ENCODE data around the gene SLC22A4. TPM values are rescaled to one million over a fixed set of nuclear protein-coding genes. Genes with fewer than 3 reads are reported as not detected.

SLC22A4 gene
- total RNA-seq, 1 donor from 2014 or later, result 8.5 TPM

- Histone ChIP-seq H3K4me1 (peaks cover 7% of the 10 kb centered on the region), H3K27ac (no peak overlapping the region), H3K9me3 (no peaks in the 10 kb centered on the region), H3K36me3 (no peaks in the 10 kb centered on the region), H3K4me3 (no peak overlapping the region), H3K27me3 (ENCODE audit: low read depth) (no peaks in the 10 kb centered on the region)
- intact Hi-C loops (cut with DNase I), result no loop called here
- DNase-seq (no peak), ATAC-seq (no peak)
- no peak for TF ChIP-seq CTCF (IDR thresholded peaks at IDR 0.05)
These were observed 18.6 kb upstream of the SLC22A4 start for GRCh38 chr5:132275367-132276220.

DNA sequence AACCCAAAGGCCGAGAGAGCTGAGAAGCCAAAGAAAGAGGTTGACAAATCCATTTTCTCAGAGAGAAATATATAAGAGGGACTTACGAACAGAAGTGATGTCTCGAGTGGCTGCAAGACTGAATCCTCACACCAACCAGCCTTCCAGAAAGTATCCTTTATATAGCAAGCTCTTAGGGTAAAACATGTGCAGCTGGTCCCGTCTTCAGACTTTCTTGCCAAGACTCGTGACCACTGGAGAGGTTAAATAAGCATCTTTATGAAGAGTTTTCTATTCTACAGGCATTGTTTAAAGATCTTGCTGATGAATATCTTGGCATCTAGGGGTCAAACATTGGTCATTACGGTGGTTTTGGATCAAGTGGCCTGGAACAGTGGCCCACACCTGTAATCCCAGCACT is 16.9 kb upstream of the SLC22A4 start:
- H3K27me3 ChIP-seq (ENCODE audit: low read depth), result no peaks in the 10 kb centered on the region
- H3K4me3 ChIP-seq, result no peak overlapping the region
- H3K27ac ChIP-seq, result no peak overlapping the region
- H3K9me3 ChIP-seq, result no peaks in the 10 kb centered on the region
- intact Hi-C loops (cut with DNase I), result no loop called here
- peaks cover 7% of the 10 kb centered on the region for H3K4me1 ChIP-seq
- no peak for ATAC-seq
- DNase-seq, result no peak
- no peaks in the 10 kb centered on the region for H3K36me3 ChIP-seq
- TF ChIP-seq CTCF (IDR thresholded peaks at IDR 0.05), result no peak

DNA sequence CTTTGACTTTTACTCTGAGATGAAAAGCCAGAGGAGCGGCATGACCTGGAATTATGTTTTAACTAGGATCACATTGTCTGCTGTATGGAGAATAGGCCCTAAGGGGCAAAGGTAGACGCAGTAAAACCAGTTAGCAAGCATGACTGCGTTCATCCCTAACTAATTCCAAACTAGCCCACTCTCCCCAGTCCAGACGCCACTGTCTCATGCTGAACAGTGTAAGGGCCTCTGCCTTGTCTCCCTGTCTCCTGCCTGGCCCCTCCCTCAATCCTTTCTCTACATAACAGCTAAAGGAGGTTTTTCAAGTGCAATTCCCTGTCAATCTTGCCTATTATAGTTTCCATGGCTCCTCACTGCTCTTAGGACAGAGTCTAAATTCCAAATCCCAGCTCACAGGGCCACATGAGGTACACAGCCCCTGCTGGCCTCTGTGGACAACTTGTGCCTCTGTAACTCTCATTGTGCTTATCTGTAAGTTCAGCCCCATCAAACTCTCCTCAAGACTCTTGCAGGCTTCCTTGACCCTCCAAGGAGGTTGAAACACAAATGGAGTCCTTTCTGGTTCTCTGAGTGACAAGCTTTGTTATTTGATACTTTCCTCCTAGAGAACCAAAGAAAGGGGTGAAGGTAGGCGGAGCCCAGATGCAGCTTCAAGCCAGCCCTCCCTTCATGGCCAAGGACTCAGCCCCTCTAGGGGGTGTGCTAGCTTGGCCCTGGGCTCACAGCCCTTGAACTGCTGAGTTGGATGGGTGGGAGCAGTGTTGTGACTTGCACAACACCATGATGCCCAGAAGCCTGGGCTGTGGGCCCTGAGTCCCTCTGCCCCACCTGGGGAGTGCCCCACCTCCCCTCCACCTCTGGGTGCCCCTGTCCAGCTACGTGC is 16.0 kb upstream of the SLC22A4 start:
- DNase-seq, result no peak

DNA sequence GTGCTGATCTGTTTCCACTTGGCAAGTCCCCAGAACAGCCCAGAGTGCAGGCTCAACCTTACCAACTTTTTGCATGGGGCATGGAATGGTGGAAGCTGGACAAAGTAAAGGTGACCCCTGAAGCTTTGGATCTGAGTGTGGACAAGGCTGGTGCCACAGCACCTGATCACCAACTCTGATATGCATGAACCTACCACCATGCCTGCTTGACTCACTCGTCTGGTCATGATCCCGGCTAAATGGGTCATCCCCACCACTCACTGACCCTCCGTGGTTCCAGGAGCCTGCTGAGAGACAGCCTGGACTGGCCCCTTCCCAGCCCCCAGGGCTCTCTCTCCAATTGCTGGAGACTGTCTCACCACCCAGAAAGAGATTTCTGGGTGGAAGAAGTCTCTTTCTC is 14.4 kb upstream of the SLC22A4 start:
- no peaks in the 10 kb centered on the region for H3K36me3 ChIP-seq
- intact Hi-C loops (cut with DNase I), result no loop called here
- no peak overlapping the region for H3K27ac ChIP-seq
- H3K4me1 ChIP-seq, result no peaks in the 10 kb centered on the region
- DNase-seq, result no peak
- ATAC-seq, result no peak
- no peaks in the 10 kb centered on the region for H3K27me3 ChIP-seq (ENCODE audit: low read depth)
- no peak overlapping the region for H3K4me3 ChIP-seq
- TF ChIP-seq CTCF (IDR thresholded peaks at IDR 0.05), result no peak
- no peaks in the 10 kb centered on the region for H3K9me3 ChIP-seq

More for the DNA sequence above, 16.0 kb upstream of the SLC22A4 start:
- H3K27me3 ChIP-seq (ENCODE audit: low read depth), result no peaks in the 10 kb centered on the region
- TF ChIP-seq CTCF (IDR thresholded peaks at IDR 0.05), result no peak
- H3K27ac ChIP-seq, result no peak overlapping the region
- ATAC-seq, result no peak
- H3K9me3 ChIP-seq, result no peaks in the 10 kb centered on the region
- H3K4me1 ChIP-seq, result peaks cover under 1% of the 10 kb centered on the region
- no peak overlapping the region for H3K4me3 ChIP-seq
- intact Hi-C loops (cut with DNase I), result no loop called here
- H3K36me3 ChIP-seq, result no peaks in the 10 kb centered on the region

DNA sequence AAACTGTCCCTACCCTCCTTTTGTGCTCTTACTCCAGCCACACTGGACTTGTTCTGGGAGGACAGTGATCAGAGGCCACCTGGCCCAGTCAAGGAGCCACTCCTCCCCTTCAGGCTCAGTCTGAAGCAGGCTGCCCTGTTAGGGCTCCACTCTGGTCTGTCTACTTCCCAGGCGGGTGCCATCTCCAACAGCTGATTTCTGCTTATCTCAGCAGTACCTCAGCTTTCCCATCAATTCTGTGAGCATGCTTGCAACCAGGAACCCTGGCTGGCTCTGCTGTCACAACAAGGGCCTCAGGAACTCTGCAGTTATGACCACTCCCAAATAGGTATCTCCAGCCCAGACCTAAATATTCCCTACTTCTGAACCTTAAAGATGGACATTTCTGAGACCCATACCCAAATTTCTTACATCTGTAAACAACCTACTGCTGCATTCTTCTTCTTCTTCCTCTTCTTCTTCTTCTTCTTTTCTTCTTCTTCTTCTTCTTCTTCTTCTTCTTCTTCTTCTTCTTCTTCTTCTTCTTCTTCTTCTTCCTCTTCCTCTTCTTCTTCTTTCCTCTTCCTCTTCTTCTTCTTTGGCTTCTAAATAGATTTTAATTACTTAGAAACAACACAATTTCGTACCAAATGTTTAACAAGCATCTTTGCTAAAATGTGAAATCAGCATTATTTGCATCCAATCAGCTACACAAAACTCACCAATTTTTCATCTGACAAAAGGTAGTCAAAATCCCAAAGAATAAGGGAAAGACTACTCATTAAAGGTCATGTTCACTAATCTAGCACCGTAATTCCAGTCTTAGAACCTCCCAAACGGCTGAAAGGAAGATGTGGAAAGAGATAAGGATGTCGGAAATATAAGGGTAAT is 13.6 kb upstream of the SLC22A4 start:
- no peak for DNase-seq
- no peak overlapping the region for H3K27ac ChIP-seq
- no peak for ATAC-seq

More for the DNA sequence above, 13.6 kb upstream of the SLC22A4 start:
- Histone ChIP-seq H3K9me3 (no peaks in the 10 kb centered on the region), H3K4me1 (no peaks in the 10 kb centered on the region), H3K36me3 (no peaks in the 10 kb centered on the region), H3K27me3 (ENCODE audit: low read depth) (no peaks in the 10 kb centered on the region), H3K4me3 (no peak overlapping the region)
- intact Hi-C loops (cut with DNase I), result no loop called here
- no peak for TF ChIP-seq CTCF (IDR thresholded peaks at IDR 0.05)
